LNCAP (cell line): ENCODE data around the gene PARD3B.

ENCODE experiments used
- TF ChIP-seq, protein P1 (sequence below): fragments of 450-650 bp; IDR thresholded peaks from 2 replicates; pipeline ENCODE4 v1.5.1; 2017; ENCODE audit warnings: mild to moderate bottlenecking

Gene PARD3B

DNA sequence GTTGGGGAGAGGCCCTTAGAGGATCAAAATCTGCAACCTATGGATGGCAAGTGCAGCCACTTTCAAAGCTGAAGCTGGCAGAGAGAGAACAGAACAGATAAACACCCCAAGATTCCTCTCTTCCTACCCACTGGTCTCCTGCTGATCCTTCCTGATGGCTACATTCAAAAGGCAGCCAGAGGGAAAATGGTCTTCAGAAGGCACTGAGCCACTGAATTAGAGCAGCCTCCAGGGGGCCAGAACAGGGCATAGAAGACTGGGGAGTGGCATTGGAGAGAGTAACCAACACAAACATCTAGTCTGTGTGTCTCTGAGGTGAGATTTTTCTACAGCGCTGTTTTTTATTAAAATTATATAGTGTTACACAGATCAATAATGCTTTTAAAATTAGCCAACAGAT is 432.6 kb downstream of the PARD3B start:
- TF ChIP-seq, protein P1, sequence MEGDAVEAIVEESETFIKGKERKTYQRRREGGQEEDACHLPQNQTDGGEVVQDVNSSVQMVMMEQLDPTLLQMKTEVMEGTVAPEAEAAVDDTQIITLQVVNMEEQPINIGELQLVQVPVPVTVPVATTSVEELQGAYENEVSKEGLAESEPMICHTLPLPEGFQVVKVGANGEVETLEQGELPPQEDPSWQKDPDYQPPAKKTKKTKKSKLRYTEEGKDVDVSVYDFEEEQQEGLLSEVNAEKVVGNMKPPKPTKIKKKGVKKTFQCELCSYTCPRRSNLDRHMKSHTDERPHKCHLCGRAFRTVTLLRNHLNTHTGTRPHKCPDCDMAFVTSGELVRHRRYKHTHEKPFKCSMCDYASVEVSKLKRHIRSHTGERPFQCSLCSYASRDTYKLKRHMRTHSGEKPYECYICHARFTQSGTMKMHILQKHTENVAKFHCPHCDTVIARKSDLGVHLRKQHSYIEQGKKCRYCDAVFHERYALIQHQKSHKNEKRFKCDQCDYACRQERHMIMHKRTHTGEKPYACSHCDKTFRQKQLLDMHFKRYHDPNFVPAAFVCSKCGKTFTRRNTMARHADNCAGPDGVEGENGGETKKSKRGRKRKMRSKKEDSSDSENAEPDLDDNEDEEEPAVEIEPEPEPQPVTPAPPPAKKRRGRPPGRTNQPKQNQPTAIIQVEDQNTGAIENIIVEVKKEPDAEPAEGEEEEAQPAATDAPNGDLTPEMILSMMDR: no peak

- TF ChIP-seq, protein P1: no peak
These were observed 437.0 kb downstream of the PARD3B start for GRCh38 chr2:204982303-204982702.

- TF ChIP-seq, protein P1: no peak
These were observed 439.2 kb downstream of the PARD3B start for GRCh38 chr2:204984518-204984917.

GRCh38 chr2:204986641-204987040 is 441.4 kb downstream of the PARD3B start:
- TF ChIP-seq, protein P1: no peak

DNA sequence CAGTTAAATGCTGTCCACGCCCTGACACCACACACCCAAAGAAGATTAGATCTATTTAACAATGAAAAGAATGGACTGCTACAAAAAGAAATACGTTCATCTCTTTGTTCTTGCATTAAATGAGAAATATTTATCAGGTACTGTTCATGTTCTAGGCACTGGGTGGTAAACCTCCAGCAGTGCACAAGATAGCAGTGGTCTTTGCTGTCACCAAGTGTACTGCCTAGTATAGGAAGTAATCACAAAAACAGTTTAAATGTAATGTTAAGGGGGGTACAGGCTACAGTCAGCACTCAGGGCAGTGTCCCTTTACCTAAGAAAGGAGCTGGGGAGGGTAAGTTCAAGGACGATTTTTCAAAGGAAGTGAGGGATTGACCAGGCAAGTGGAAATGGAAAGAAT is 443.6 kb downstream of the PARD3B start:
- TF ChIP-seq, protein P1: no peak

DNA sequence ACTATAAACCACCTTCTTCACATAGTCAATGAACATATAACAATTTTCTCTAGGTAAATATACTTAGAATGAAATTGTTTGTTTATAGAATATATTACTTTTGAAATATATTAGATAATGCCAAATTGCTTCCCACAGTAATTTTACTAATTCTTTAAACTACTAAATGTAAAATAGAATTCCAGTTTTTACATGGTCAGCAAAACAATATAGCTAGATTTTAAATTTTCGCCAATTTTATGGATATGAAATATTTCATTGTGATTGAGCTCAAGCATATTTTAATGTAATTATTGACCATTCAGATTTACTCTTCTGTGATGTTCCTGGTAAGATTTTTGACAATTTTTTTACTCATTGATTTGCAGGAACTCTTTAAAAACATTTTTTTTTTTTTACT is 444.6 kb downstream of the PARD3B start:
- TF ChIP-seq, protein P1: no peak

DNA sequence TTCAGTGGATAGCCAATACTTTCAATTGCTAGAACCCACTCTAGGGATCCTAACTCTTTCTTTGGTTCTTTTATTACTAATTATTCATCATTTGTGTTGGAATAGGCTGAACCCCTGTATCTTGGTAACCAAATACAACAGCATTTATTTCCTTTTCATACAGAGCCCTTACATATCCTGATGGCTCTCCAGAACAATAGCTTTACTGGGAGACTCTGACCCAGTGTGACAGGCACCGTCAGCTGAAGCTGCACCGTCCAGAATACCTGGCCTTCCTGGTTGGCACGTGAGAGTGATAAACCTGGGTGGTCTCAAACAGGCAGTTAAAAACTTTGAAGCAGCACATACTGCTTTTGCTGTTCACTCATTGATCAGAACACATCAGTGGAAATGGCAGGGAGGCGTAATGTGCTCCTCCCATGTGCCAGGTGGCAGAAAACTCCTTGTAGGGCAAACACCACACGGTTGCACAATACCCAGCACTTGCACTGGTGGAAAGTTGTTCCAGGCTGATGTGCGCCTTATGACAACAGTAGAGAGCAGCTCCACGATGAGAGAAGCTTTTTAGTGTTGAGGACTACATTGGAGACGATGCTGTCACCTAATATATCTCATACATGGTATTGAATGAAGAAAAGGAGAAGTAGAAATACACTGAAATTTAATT is 456.2 kb downstream of the PARD3B start:
- TF ChIP-seq, protein P1: no peak

DNA sequence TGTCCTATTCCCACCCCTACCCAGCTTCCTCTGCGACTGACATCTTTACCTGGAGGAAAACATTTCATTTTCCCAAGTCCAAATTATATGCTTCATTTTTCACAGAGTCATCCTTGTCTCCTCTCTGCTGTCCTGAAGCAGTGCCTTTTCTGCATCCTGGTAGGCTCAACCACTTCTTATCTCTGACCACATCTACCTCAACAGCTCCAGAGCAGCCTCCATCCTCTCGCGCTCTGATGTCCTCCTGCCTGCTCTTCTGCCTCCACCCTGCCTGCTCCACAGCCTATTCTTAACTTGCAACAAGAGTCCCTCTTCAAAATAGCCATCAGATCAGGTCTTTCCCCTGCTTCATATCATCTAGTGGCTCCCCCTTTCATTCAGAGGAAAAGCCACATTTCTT is 457.1 kb downstream of the PARD3B start:
- TF ChIP-seq, protein P1: no peak
